Calu3 (cell line): ENCODE measurements around the gene SORCS1. TPM values are rescaled to one million over a fixed set of nuclear protein-coding genes. Genes with fewer than 3 reads are reported as not detected.

Experiments
- BruUV-seq: library from RNA; stranded (reverse); fragments of 400-500 nt; replicated peaks from 2 replicates; lab custom pipeline; 2021; lab: Mats Ljungman, UMichigan
- CTCF ChIA-PET: fragments of 300-600 bp; sonication (Branson Sonifier 250); formaldehyde crosslinking; loops from one replicate; lab custom pipeline; 2022; ENCODE audit warnings: antibody characterized with exemption; lab: Charles Lee
- DNase-seq: peaks from one replicate; pipeline ENCODE4 v3.0.0; 2022
- H3K27ac Mint-ChIP-seq: one replicate; pipeline ENCODE4 v1.8.0; 2022; ENCODE audit warnings: mixed read lengths; ENCODE audit not compliant: unreplicated experiment
- H3K27me3 Mint-ChIP-seq: one replicate; pipeline ENCODE4 v1.8.0; 2022; ENCODE audit warnings: mixed read lengths; ENCODE audit not compliant: unreplicated experiment
- H3K36me3 Mint-ChIP-seq: one replicate; pipeline ENCODE4 v1.8.0; 2022; ENCODE audit warnings: mild to moderate bottlenecking, moderate library complexity, mixed read lengths; ENCODE audit not compliant: insufficient read depth, unreplicated experiment
- H3K4me1 Mint-ChIP-seq: one replicate; pipeline ENCODE4 v1.8.0; 2022; ENCODE audit warnings: mild to moderate bottlenecking, low read depth, mixed read lengths; ENCODE audit not compliant: unreplicated experiment
- H3K4me3 Mint-ChIP-seq: one replicate; pipeline ENCODE4 v1.8.0; 2022; ENCODE audit warnings: mild to moderate bottlenecking, low read depth, moderate library complexity, mixed read lengths; ENCODE audit not compliant: unreplicated experiment
- H3K9me3 Mint-ChIP-seq: one replicate; pipeline ENCODE4 v1.8.0; 2022; ENCODE audit warnings: low read depth, mixed read lengths; ENCODE audit not compliant: unreplicated experiment
- intact Hi-C: fragments of 100-400 bp; cut with micrococcal nuclease; formaldehyde crosslinking; loops from one replicate; pipeline ENCODE4 v1.10.0; 2022; ENCODE audit not compliant: unreplicated experiment
- total RNA-seq: library from RNA; stranded (reverse); gene quantifications from 2 replicates; pipeline ENCODE4 v1.2.3, GENCODE V29; 2022
- TF ChIP-seq, protein P1 (sequence below): fragments of 200-600 bp; IDR thresholded peaks from one replicate; pipeline ENCODE4 v1.8.0; 2022; ENCODE audit warnings: antibody characterized with exemption; ENCODE audit not compliant: unreplicated experiment

SORCS1 gene
- total RNA-seq, 1 experiment from 2014 or later: not detected

DNA sequence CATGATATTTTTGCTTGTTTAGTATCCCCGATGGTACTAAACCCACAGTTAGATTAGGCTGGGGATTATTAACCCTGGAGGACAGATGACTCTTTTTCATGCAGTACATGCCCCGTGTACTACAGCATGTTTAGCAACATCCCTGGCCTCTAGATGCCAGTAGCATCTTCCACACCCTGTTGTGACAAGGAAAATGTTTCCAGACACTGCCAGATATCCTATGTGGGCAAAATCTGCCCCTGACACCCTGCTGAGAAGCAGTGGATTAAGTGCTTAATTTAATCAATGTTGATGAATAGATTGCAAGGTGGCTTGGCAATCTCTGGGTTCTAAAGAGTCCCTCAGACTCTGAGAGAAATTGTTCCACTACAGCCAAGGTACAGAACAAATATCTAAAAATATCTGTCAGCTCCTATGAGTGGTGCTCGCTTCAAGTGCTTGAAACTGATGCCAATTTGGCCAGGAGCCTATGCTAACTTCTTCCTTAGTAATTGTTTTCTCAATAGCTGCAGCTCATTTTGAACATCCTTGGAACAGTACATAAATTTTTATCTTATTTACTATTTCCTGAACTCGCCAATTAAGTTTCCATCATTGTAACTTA is 247.0 kb downstream of the SORCS1 start:
- no peaks in the 10 kb centered on the region for H3K36me3 Mint-ChIP-seq
- TF ChIP-seq, protein P1, sequence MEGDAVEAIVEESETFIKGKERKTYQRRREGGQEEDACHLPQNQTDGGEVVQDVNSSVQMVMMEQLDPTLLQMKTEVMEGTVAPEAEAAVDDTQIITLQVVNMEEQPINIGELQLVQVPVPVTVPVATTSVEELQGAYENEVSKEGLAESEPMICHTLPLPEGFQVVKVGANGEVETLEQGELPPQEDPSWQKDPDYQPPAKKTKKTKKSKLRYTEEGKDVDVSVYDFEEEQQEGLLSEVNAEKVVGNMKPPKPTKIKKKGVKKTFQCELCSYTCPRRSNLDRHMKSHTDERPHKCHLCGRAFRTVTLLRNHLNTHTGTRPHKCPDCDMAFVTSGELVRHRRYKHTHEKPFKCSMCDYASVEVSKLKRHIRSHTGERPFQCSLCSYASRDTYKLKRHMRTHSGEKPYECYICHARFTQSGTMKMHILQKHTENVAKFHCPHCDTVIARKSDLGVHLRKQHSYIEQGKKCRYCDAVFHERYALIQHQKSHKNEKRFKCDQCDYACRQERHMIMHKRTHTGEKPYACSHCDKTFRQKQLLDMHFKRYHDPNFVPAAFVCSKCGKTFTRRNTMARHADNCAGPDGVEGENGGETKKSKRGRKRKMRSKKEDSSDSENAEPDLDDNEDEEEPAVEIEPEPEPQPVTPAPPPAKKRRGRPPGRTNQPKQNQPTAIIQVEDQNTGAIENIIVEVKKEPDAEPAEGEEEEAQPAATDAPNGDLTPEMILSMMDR: no peak
- BruUV-seq: no TSS peak
- intact Hi-C loops: no loop called here
- no peak for DNase-seq
- no peak overlapping the region for H3K27ac Mint-ChIP-seq
- no peak overlapping the region for H3K4me3 Mint-ChIP-seq
- CTCF ChIA-PET: no interaction called here
- peaks cover 4% of the 10 kb centered on the region for H3K9me3 Mint-ChIP-seq
- no peaks in the 10 kb centered on the region for H3K27me3 Mint-ChIP-seq
- no peaks in the 10 kb centered on the region for H3K4me1 Mint-ChIP-seq

DNA sequence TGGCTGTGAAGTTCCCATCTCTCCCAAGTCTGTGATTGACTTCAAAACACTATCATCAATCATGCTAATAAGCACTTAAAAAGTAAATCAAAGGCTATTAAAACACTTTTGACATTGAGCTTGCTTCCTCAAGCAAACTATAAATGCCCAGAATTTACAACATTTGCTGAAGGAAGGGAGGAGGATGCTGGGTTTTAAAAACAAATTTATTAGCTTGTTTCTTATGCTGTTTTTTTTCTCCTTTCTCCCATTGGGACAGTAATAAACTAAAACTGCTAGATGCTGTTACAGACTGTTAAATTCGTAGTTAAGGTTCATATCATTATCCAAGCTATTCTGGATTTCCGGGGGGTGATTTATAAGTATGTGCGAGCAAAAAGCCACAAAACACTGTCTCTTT is 250.5 kb downstream of the SORCS1 start:
- intact Hi-C loops: no loop called here
- no TSS peak for BruUV-seq
- CTCF ChIA-PET: no interaction called here
- no peak for DNase-seq
- Mint-ChIP-seq H3K36me3 (no peaks in the 10 kb centered on the region), H3K9me3 (no peaks in the 10 kb centered on the region), H3K4me1 (no peaks in the 10 kb centered on the region), H3K27ac (no peak overlapping the region), H3K27me3 (no peaks in the 10 kb centered on the region), H3K4me3 (no peak overlapping the region)
- TF ChIP-seq, protein P1: no peak

DNA sequence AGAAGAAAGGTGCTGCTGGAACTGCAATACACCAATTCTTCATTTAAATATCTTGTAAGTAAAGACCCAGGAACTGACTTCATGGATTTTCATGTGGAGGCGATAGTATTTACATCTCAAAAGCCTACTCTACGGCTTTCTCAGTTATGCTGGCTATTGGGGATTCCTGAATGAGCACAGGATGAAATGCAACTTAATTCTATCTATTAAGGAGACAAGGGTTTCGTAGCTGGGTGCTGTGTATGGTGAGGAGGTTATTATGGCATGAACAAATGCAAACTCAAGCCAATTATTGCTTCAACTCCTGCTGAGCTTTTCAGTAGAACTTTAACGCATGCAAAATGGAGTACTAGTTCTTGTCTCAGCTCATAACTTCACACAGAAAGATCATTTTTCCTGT is 251.2 kb downstream of the SORCS1 start:
- Mint-ChIP-seq H3K27ac (no peak overlapping the region), H3K9me3 (no peaks in the 10 kb centered on the region), H3K4me3 (no peak overlapping the region), H3K27me3 (no peaks in the 10 kb centered on the region), H3K4me1 (no peaks in the 10 kb centered on the region), H3K36me3 (no peaks in the 10 kb centered on the region)
- CTCF ChIA-PET: no interaction called here
- no TSS peak for BruUV-seq
- no peak for DNase-seq
- intact Hi-C loops: no loop called here
- TF ChIP-seq, protein P1: no peak

DNA sequence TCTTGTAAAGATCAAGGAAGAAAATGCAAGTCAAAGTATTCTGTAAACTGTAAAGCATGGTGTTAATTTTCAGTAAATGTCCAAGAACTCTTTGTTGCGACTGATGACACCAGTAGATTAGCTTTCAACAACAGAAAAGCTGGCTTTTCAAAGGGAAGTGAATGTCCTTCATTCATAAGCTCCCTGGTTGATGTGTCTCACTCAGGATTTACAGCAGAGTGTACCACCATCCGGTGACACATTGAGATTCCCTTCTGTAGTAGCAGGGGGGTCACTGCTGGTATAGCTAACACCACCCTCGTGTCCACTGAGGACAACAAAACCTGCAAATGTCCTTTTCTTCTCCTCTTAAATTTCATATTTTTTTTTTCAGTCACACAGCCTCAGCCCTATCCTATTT is 253.4 kb downstream of the SORCS1 start:
- CTCF ChIA-PET: no interaction called here
- Mint-ChIP-seq H3K4me1 (no peaks in the 10 kb centered on the region), H3K4me3 (no peak overlapping the region), H3K9me3 (no peaks in the 10 kb centered on the region), H3K27ac (no peak overlapping the region), H3K36me3 (no peaks in the 10 kb centered on the region), H3K27me3 (no peaks in the 10 kb centered on the region)
- TF ChIP-seq, protein P1: no peak
- no TSS peak for BruUV-seq
- DNase-seq: no peak
- intact Hi-C loops: no loop called here
